ENCODE data around the gene SPANXN4.

Gene SPANXN4

GRCh38 chrX:143025628-143026027 is at the start of gene SPANXN4:
TSS of gene SPANXN4 (plus strand) at chrX:143025928. CDS start at chrX:143026015, 87 bp downstream.
- DNase-seq: no peak

GRCh38 chrX:142977128-142977914 is 48.4 kb upstream of the SPANXN4 start:
- DNase-seq: no peak

GRCh38 chrX:142978130-142978684 is 47.5 kb upstream of the SPANXN4 start:
- DNase-seq: no peak

- DNase-seq: no peak
These were observed 43.0 kb upstream of the SPANXN4 start for GRCh38 chrX:142982679-142983078.

GRCh38 chrX:142994988-142995387 is 30.7 kb upstream of the SPANXN4 start:
- no peak for DNase-seq

GRCh38 chrX:142998447-142999198 is 27.1 kb upstream of the SPANXN4 start:
- no peak for DNase-seq

- no peak for DNase-seq
These were observed 26.5 kb upstream of the SPANXN4 start for GRCh38 chrX:142999199-142999701.

GRCh38 chrX:143002206-143002605 is 23.5 kb upstream of the SPANXN4 start:
- DNase-seq: no peak

GRCh38 chrX:143017272-143017671 is 8.5 kb upstream of the SPANXN4 start:
- no peak for DNase-seq

GRCh38 chrX:143027275-143027674 is 1.5 kb downstream of the SPANXN4 start:
- DNase-seq: no peak

GRCh38 chrX:143047511-143047910 is 21.8 kb downstream of the SPANXN4 start:
- DNase-seq: no peak

GRCh38 chrX:143058120-143058519 is 32.4 kb downstream of the SPANXN4 start:
- peak in 5 of 56 donors; percentile 0 to 8 (median 1) for DNase-seq

- no peak for DNase-seq
These were observed 55.5 kb downstream of the SPANXN4 start for GRCh38 chrX:143081231-143081630.

GRCh38 chrX:143082537-143082936 is 56.8 kb downstream of the SPANXN4 start:
- DNase-seq: no peak

All from nucleus accumbens (tissue), 56 donors.